Hepatocyte (in vitro differentiated cells): ENCODE data around the gene OR8B2.
"Not testable (repeated sequence)": the region's sequence is repeated elsewhere in the genome, so short reads cannot be mapped to it uniquely, and the experiment has no call there.

Experiments
- CTCF ChIP-seq: fragments of 200-600 bp; sonication (generic); IDR thresholded peaks from 2 replicates; pipeline ENCODE4 v1.5.1; 2016; ENCODE audit warnings: antibody characterized with exemption, mild to moderate bottlenecking; ENCODE audit not compliant: poor library complexity
- EZH2 ChIP-seq: fragments of 200-600 bp; sonication (generic); IDR thresholded peaks from 2 replicates; pipeline ENCODE4 v1.6.1; 2016; ENCODE audit warnings: antibody characterized with exemption, mild to moderate bottlenecking, borderline replicate concordance
- EZH2phosphoT487 ChIP-seq: fragments of 200-600 bp; sonication (generic); IDR thresholded peaks from one replicate; pipeline ENCODE4 v1.6.1; 2018; ENCODE audit warnings: antibody characterized with exemption, mild to moderate bottlenecking, low read depth, moderate library complexity; ENCODE audit not compliant: unreplicated experiment, severe bottlenecking

- not testable (repeated sequence) for TF ChIP-seq EZH2, CTCF, EZH2phosphoT487
Measured at GRCh38 chr11:124382857-124383256, 1.4 kb downstream of the OR8B2 start.
